Activated CD4-positive, alpha-beta T cell treated with anti-CD3 and anti-CD28 coated beads, Interleukin-10, Interleukin-2, amounts not matched to agents 100 ng/mL and 50 ng/mL, durations not matched to agents 16 hours and 8 hours (primary cell): ENCODE measurements around the gene RER1.

Experiments
- DNase-seq: peaks from one replicate; pipeline ENCODE4 v3.0.0-alpha.2; 2020

The RER1 gene

GRCh38 chr1:2446861-2447260 is 55.2 kb downstream of the RER1 start:
- no peak for DNase-seq

- DNase-seq, result no peak
Observed at GRCh38 chr1:2447276-2448097, 55.8 kb downstream of the RER1 start.

- no peak for DNase-seq
Observed at GRCh38 chr1:2448098-2448445, 56.4 kb downstream of the RER1 start.

GRCh38 chr1:2449636-2450454 is 58.2 kb downstream of the RER1 start:
- DNase-seq, result no peak

- no peak for DNase-seq
Observed at GRCh38 chr1:2451741-2452140, 60.1 kb downstream of the RER1 start.

GRCh38 chr1:2452201-2452931 is 60.7 kb downstream of the RER1 start:
- no peak for DNase-seq

- no peak for DNase-seq
Observed at GRCh38 chr1:2452932-2453315, 61.3 kb downstream of the RER1 start.

- DNase-seq, result no peak
Observed at GRCh38 chr1:2454227-2454626, 62.6 kb downstream of the RER1 start.
